AG09309 (cell line): ENCODE results near the gene TBL1XR1.
"Not testable (repeated sequence)": the region's sequence is repeated elsewhere in the genome, so short reads cannot be mapped to it uniquely, and the experiment has no call there.

Experiments
- DNase-seq: peaks from one replicate; pipeline ENCODE4 v3.0.0-alpha.2; 2010; ENCODE audit warnings: low read depth
- H3K4me3 ChIP-seq: 2 replicates; pipeline ENCODE4 v1.5.1; 2011; ENCODE audit warnings: mild to moderate bottlenecking, low read depth, low read length, moderate library complexity; ENCODE audit not compliant: control insufficient read depth
- CTCF ChIP-seq: IDR thresholded peaks from 2 replicates; pipeline ENCODE4 v1.5.1; 2011; ENCODE audit warnings: mild to moderate bottlenecking, low read depth, low read length, inconsistent platforms; ENCODE audit not compliant: insufficient read depth, control insufficient read depth; ENCODE audit errors: missing control alignments

The TBL1XR1 gene

GRCh38 chr3:177141471-177141870, 55.8 kb downstream of the TBL1XR1 start:
- no peak for TF ChIP-seq CTCF
- no peak overlapping the region for H3K4me3 ChIP-seq
- DNase-seq, result no peak

GRCh38 chr3:177139220-177139619, 58.1 kb downstream of the TBL1XR1 start:
- not testable (repeated sequence) for H3K4me3 ChIP-seq, DNase-seq

DNA sequence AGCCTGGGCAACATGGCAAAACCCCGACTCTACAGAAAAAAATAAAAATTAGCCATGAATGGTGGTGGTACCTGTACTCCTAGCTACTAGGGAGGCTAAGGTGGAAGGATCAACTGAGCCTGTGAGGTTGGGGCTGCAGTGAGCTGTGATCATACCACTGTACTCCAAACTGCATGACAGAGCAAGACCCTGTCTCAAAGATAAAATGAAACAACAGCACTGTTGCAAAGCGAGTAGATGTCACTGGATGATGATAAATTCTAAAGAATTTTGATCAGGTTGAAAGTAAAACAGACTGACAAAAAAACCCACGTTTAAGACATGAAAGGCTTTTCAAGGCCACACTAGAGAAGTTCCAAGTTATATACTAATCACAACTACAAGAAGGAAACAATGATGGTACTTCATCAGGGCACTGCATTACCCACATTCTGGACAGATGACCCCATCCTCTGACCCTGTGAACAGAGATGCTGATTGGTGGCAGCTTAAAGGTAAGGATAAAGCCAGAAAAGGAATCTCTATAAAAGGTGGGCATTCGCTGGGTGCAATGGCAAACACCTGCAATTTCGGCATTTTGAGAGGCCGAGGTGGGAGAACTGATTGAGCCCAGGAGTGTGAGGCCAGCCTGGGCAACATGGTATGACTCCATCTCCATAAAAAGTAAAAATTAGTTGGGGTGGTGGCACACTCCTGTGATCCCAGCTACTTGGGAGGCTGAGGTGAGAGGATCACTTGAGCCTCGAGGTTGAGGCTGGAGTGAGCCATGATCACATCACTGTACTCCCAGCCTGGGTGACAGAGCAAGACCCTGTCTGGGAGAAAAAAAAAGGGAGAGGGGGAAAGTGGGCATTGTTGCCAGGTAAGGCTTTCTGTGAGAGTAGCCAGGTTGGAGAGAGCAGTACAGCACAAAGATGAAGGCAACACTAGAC, 59.2 kb downstream of the TBL1XR1 start:
- no peak for TF ChIP-seq CTCF
- no peak for DNase-seq

DNA sequence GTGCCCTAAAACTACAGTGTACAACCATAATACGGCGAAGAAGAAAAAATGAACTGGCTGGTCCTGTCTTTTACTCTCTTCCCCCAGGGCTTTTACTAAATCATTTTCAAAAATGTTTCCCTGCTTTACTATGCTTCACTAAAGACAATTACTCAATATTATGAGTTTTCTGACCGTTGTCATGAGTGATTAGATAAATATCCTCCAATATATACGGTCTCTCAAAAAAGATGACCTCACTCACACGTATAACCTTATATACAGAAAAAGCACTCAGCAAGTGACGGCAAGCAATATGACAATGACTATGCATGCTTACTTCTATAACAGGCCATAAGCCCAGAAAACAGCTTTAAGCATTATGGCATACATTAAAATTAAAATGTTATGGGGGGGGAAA, 60.5 kb downstream of the TBL1XR1 start:
- TF ChIP-seq CTCF, result no peak
- no peak for DNase-seq

More for the DNA sequence above, 59.2 kb downstream of the TBL1XR1 start:
- no peak overlapping the region for H3K4me3 ChIP-seq

DNA sequence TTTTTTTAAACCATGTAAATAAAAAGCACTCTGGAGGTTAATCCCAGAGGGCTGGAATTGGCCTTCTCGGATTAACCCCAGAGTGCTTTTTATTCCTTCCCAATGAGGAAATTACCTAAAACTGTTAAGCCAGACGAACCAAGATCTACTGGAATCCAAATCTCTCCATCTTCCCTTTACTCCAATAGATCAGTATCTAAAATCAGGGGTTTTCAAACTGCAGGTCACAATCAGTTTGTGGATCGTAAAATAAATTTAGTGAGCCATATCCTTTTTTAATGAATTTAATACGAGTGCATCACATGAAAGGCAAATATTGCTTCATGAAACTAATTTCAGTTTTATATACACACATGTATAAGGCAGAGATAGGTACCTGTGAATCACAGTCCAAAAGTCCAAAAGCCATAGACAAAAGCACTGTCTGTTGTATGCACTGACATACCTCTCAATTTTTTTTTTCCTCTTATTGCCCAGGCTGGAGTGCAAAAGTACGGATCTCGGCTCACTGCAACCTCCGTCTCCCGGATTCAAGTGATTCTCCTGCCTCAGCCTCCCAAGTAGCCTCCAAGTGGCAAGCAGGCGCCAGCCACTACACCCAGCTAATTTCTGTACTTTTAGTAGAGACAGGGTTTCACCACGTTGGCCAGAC, 61.3 kb downstream of the TBL1XR1 start:
- no peak for DNase-seq
- no peak for TF ChIP-seq CTCF
- no peak overlapping the region for H3K4me3 ChIP-seq

More for the DNA sequence above, 60.5 kb downstream of the TBL1XR1 start:
- no peak overlapping the region for H3K4me3 ChIP-seq

DNA sequence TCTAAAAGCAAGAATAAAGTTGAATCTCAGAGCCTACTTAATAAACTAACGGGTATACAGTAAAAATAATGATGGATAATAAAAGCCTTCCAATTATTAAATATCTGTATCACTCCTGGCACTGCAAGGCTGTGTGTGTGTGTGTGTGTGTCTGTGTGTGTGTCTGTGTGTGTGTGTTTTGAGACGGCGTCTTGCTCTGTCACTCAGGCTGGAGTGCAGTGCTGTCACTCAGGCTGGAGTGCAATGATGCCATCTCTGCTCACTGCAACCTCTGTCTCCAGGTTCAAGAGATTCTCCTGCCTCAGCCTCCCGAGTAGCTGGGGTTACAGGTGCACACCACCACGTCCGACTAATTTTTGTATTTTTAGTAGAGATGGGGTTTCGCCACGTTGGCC, 62.5 kb downstream of the TBL1XR1 start:
- TF ChIP-seq CTCF, result no peak
- no peak overlapping the region for H3K4me3 ChIP-seq
- DNase-seq, result no peak
